ENCODE data around the gene PCYOX1L.

- TF ChIP-seq EP300 (IDR thresholded peaks at IDR 0.05) (no peak), POLR2A (IDR thresholded peaks at IDR 0.05) (no peak)
These were observed 33.2 kb upstream of the PCYOX1L start for GRCh38 chr5:149324641-149325040.
